Left forelimb (tissue), 1 donor: ENCODE data around the gene TUBA3C.

Experiments used
- DNase-seq: peaks from one replicate; pipeline ENCODE4 v3.0.0-alpha.2; 2018; ENCODE audit warnings: low spot score

Gene TUBA3C

DNA sequence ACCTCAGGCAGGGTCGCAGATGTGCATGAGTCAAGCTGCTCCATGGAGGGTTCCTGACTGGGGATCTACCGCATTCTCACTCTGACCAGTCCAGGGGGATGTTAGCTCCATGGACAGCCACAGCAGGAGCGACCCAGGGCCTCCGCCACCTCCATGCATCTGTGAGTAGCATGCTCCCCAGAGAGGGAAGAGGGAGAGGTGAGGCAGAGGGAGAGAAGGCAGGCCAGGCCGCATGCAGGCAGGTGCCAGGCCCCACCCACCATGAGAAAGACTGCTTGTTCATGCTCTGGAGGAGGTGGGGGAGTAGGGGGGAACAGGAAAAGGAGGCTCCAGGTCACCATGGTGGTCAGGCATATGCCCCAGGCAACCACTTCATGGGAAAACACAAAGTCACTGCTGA lies 20.3 kb downstream of the TUBA3C start:
- DNase-seq, result no peak

DNA sequence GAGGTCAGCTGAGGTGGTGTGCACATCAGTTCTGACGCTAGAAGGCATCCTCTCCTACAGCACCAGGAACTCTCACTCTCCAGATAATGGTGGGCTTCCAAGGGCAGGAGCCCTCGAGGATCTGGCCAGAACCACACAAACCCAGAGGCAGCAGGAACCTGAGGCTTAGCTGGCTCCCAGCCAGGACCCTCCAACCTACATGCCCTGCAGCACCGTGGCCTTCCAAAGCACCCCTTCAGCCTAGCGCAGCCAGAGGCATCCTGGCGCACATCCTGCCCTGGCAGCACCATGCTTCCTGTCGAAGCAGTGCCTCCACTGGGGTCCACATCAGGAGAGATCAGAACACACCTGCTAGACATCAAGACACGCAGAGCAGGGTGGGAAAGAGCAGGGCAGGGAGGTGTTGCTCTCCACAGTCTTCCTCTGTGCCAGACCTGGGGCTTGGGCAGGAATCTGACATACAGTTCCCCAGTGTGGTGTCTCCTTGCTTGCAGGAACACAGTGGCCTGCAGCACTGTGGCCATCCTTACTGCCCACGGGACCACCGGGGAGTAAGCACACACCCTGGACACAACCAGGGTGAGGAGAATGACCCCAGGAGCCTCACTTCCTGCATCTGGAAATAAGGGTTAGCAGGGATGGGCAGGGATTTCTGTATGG lies 21.7 kb downstream of the TUBA3C start:
- no peak for DNase-seq

DNA sequence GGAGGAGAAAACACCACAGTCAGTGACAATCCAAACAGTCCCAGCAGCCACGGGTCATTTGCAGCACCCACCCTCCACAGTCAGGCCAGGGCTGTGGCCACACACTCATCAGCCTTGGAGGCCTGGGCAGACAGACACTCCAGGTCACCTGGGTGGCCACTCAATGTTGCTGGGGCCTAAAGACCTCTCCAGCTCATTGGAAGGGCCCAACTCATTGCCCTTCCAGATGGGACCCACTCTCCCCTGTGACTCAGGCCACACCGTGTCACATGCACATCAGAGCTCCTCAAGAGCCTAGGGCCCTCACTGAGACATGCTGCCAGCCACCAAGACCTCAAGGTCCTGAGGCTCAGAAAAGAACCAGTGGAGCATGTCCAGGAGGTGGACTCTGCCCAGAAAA lies 22.4 kb downstream of the TUBA3C start:
- DNase-seq, result no peak

DNA sequence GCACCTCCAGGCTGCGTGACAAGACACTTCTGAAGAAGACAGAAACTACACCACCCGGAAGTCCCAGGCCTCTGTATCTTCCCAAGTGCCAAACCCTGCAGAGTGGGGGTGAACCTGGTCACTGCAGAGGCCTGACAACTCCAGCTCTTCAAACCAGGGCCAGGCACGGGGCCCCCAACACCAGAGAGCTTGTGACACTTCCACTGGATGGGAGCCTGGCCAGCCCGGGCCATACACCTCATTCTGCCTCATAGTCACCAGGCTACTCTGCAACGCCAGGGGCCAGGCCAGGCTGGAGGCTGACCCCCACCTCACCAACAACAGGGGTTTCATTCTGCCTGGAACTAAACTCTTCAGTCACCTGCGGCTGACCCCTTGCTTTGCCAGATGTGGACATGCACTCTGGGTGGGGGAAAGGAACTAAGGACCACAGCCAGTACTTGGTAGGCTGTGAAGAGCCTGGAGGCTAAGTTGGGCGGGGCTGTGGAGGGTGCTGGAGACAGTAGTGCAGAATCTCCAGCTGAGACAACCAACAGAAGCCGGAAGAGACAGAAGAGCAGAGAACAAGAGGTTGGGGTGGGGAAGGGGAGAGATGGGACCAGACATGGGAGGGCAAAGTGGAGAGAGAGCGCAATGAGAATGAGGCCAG lies 23.0 kb downstream of the TUBA3C start:
- DNase-seq, result no peak

DNA sequence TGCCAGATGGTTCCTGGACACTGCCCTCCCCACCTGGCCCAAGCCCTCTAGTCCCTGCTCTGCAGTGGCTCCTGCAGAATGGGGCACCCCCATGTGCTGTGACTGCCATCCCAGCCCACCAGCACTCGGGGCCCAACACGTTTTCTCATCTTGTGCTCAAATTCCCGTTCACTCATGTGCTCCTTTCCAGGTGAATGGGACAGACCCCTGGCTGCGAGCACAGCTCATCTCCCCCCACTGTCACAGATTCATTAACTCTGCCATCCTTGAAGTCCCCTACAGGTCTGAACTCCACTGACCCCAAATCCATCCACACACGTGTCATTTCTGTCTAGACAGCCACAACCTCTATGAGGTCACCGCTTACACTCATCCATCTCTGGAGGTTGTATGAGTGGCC lies 23.6 kb downstream of the TUBA3C start:
- DNase-seq, result no peak

DNA sequence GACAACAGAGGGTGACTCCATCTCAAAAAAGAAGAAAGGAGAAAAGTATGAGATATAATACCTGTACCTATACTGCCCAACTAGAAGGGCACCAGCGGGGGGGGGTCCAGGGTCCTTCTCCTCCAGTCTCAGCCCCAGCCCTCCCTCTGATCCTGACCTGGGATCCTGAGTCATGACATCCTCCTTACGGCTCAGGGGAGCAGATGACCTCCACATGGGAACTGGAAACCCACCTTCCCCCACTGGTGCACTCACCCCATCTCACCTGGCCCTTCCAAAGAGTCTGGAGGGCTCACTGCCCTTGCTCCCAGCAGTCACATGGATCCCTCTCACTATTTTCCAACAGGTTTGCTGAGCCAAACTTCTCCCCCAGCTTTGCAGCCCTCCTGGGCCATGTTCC lies 24.2 kb downstream of the TUBA3C start:
- DNase-seq, result no peak

DNA sequence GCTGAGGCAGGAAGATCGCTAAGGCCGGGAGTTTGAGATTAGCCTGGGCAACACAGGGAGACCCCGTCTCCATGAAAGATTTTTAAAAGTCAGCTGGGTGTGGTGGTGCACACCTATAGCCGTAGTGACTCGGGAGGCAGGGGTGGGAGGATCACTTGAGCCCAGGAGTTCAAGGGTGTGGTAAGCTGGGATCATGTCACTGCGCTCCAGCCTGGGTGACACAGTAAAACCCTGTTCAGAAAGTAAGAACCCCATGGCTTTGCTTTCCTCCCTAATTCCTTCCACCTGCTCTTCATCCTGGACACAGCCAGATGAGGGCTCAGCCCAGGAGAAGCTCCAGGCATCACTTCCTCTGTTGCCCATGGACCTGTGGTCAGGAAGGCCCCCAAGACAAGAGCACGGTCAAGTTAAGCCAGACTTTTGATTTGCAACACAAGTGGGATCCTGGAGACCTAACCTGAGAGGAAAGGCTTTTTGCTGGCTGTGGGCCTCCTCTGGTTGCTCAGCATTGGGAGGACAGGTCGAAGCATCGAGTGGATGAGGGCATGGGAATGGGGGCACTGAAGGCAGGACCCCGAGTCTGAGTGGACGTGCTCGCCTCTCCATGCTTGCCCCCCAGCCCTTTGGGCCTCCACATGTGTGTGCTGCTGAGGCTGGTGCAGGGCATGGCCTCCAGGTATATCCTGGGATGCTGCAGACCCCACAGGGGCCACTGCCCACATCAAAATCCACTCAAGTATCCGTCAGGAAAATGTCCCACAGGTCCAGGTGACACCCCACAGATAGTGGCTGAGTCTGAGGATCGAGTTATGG lies 25.4 kb downstream of the TUBA3C start:
- no peak for DNase-seq

DNA sequence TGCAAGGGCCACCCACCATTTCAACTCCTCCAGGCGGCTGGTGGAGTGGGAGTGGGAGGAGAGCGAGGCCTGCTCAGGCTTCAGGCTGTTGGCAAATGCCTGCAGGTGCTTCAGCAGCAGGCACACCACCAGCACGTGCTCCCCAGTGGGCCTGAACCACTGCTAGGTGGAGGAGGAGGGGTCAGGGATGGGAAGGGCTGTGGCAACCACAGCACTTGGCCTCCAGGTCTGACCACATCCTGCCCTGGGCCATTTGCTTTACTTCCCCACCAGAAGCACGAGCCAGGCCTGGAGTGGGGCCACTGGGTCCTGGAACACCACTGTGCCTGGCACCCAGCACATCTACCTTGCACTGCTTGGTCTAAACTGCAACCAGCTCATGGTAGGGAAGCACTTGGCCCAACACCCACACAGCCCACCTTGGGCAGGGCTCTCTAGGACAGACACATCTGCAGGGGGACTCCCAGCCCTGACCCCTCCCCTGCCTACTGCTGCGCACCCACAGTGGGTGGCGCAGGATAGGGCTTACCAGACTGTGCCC lies 26.2 kb downstream of the TUBA3C start:
- no peak for DNase-seq

DNA sequence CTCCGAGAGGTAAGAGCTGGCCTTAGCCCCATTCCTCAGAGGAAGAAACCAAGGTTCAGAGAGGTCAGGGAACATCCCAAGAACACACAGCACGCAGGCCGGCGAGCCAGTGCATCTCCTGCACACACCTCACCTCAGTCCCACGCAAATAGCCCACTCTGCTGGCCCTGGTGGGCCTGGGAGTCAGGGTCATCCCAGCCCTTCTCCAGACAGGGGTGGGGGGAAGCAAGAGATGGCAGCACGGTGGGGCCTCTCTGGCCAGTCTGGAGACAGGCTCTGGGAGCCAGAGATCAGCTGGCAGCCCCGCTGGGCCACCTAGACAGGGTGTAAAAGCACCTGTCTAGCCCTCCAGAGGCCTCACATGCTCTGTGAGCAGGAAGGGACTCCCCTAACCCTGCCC lies 26.8 kb downstream of the TUBA3C start:
- no peak for DNase-seq

DNA sequence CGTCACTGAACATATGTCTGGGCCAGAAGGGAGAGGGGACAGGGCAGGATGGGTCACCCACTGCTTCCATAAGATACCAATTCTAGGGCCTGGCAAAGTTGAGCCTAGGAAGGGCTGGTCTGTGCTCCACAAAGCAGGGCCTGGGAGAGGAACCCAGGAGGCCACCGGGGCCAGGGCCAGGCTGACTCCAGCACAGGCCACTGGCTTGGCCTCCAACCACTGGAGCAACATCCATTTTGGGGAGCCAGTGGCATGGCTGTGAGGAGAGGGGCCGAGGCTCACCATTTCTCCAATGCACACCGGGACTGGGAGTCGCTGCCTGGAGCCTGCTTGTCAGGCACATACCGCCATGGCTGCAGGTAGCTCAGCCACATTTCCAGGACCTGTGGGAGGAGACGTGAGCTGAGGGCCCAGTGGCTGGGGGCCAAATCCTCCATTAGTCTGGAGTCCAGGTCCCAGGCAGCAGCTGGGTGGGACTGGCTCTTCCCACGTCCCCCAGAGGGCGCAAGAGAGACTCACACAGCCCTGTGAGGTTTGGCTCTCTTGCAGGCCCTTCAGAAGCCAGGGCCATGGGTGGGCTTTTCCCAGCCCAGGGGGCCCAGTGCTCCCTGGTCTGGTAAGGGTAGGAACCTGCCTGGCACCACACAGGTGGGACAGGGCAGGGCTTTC lies 27.7 kb downstream of the TUBA3C start:
- DNase-seq, result no peak

DNA sequence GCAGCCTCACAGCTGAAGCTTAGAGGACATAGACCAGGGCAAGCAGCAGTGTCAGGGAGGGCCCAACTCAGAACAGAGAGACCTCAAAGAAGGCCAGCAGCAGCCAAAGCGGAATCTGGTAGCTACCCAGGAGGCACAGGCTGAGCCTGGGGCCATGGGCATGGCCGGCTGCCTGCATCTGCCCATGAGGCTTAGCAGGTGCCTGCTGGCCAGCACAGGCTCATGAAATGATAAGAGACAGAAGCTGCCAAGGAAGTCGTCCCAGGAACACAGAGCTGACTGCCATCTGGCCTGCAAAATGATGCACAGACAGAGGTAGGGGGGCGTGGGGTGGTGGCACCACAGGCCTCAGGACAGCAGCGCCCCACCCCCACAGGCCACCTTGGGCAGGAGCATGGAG lies 29.2 kb downstream of the TUBA3C start:
- DNase-seq, result no peak

DNA sequence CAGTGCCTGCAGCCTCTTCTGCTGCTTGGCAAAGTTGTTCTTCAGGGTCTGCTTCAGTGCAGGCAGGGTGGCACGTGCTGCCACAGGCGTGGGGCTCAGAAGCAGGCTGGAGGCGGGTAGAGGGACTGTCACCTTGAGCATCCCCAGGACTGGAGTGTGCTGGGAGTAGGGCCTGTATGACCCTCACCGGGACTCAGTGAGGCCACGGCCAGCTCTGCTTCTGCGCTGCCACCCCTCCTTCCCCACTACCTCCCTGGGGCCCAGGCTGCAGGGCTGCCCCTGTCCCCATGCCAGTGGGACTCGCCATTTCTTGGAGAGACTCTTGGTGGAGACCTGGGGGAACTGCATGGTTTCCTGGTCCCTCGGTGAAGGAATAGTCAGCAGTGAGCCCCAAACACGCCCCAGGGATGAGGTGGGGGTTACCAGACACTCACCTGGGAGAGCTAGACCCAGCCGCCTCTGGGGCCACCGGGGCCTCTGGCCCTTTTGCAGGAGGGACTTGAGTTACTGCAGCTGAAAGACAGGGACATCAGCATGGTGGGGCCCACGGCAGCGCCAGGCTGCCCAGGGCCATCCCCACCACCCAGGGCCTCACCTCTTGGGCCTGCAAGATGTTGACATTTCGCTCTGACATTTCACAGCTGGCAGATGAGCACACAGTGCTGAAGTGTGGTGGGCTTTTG lies 29.9 kb downstream of the TUBA3C start:
- no peak for DNase-seq

DNA sequence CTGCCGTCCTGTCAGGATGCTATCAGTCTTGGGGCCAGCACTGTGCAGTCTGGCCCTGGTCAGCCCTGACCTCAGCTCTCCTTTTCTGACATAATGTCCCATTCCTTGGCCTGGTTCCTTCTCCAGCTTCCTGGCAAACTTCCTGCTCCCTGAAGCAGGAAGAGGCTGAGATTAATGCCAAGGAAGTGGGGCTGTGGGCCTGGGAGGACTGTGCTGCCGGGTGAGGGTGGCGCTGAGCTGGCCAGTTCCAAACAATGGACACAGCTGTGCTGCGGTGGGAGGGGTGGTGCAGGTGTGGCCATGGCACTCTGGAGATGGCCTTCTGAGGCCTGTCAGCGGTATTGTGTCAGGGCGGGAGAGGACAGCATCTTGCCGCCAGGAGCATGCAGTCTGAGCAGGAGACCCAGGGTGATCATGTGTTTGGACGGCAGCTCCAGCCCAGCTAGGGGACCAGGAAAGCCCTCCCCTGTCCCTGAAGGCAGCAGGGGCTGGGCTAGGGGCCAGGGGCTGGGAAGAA lies 30.9 kb downstream of the TUBA3C start:
- no peak for DNase-seq

DNA sequence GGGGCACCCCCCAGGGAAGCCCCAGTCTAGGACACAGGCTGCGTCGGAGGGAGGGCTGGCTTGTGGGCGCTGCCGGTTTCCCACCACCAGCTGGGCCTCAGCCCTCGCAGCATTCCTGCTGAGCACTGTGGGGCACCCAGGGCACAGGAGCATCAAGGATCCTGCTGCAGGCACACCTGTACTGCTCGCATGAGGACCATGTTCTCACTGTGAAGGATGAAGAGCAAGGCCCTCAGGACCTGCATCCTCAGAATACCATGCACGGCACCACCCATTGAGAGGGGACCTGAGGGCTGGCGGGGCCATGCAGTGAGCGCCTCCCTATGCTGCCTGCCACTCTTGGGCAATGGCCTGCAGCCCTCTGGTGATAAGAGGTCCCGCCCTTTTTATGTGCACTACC lies 31.4 kb downstream of the TUBA3C start:
- no peak for DNase-seq

DNA sequence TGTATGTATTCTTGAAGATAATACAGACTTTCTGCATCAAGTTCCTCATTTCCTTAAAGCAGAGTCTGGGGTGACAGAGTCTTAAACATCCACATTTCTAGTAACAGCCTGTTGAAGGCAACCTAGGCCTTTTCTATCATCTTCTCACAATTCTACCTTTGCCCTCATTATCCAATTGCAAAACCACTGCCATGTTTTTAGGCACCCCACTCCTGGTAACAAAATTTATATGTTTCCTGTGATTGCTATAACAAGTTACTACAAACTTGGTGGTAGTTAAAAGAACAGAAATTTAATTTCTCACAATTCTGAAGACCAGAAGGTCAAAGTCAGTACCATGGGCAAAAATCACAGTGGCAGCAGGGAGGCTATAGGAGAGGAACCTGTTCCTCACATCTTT lies 33.1 kb downstream of the TUBA3C start:
- no peak for DNase-seq
